Measurements from ENCODE around the gene IL36G.

Gene IL36G

DNA sequence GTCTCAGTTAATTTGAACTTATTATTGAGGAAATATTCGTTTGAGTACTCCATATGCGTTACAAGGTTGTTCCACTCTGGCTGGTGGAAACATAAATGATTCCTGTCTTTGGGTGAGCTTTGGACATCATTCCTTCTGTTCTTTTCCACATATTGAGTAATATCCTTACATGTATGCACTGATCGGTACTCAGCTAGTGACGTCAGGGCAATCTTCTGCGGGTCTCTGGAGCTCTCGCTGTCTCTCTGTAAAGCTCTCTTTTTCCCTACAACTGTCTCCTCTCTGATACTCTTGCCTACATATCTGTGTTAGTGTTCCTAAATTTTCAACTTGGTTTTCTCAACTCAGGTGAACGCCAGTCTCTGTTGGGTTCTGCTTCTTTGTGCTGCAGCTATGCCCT lies 23.4 kb upstream of the IL36G start:
- H2AFZ ChIP-seq (ENCODE audit: low read length) = no peak overlapping the region
- no peaks in the 10 kb centered on the region for H3K27me3 ChIP-seq (replicated peaks; ENCODE audit: insufficient read depth, low read length)
- H3K4me3 ChIP-seq (ENCODE audit: low read length) = no peak overlapping the region
- H3K4me2 ChIP-seq (ENCODE audit: low read depth, low read length) = no peak overlapping the region
- H3K9ac ChIP-seq (ENCODE audit: low read length) = no peak overlapping the region
- H3K9me3 ChIP-seq (replicated peaks; ENCODE audit: insufficient read depth, low read length) = no peaks in the 10 kb centered on the region
- no peak for DNase-seq
- TF ChIP-seq EZH2 (optimal IDR thresholded peaks at IDR 0.05; ENCODE audit: low read depth, low read length) = no peak
- TF ChIP-seq, protein P1, sequence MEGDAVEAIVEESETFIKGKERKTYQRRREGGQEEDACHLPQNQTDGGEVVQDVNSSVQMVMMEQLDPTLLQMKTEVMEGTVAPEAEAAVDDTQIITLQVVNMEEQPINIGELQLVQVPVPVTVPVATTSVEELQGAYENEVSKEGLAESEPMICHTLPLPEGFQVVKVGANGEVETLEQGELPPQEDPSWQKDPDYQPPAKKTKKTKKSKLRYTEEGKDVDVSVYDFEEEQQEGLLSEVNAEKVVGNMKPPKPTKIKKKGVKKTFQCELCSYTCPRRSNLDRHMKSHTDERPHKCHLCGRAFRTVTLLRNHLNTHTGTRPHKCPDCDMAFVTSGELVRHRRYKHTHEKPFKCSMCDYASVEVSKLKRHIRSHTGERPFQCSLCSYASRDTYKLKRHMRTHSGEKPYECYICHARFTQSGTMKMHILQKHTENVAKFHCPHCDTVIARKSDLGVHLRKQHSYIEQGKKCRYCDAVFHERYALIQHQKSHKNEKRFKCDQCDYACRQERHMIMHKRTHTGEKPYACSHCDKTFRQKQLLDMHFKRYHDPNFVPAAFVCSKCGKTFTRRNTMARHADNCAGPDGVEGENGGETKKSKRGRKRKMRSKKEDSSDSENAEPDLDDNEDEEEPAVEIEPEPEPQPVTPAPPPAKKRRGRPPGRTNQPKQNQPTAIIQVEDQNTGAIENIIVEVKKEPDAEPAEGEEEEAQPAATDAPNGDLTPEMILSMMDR (IDR thresholded peaks at IDR 0.05; ENCODE audit: low read length) = no peak
- no peak for TF ChIP-seq EZH2phosphoT487 (IDR thresholded peaks at IDR 0.05; ENCODE audit: low read length)
- no peaks in the 10 kb centered on the region for H3K4me1 ChIP-seq (ENCODE audit: low read length)
- no peaks in the 10 kb centered on the region for H4K20me1 ChIP-seq (ENCODE audit: insufficient read depth, low read length)
- no peaks in the 10 kb centered on the region for H3F3A ChIP-seq (ENCODE audit: insufficient read depth, low read length)
- no peaks in the 10 kb centered on the region for H3K36me3 ChIP-seq (replicated peaks; ENCODE audit: insufficient read depth, low read length)
- no peaks in the 10 kb centered on the region for H3K9me2 ChIP-seq (replicated peaks; ENCODE audit: insufficient read depth, low read length)
- no peak overlapping the region for H3K27ac ChIP-seq (ENCODE audit: low read length)
- H3K79me2 ChIP-seq (ENCODE audit: low read length) = no peaks in the 10 kb centered on the region

DNA sequence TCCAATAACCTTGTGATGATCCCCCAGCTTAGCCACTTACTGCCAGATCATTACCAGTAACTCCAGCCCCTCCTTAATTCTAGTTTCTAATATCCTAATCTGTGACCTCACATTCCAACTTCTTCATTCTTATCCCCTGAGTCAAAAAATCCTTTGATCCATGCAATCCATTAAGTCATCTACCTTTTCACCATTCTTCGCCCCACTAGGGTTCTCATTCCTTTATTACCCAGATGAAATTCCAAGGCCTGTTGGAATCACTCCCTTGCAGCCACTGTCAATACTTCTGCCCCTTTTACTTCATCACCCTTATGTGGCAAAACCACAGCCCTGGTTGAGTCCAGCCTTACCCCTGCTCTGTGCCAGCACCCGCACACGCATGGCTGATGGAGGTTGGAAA lies 20.3 kb upstream of the IL36G start:
- TF ChIP-seq, protein P1 (IDR thresholded peaks at IDR 0.05; ENCODE audit: low read length) = no peak
- TF ChIP-seq EZH2 (optimal IDR thresholded peaks at IDR 0.05; ENCODE audit: low read depth, low read length) (no peak), EZH2phosphoT487 (IDR thresholded peaks at IDR 0.05; ENCODE audit: low read length) (no peak)
- H3K9me2 ChIP-seq (replicated peaks; ENCODE audit: insufficient read depth, low read length) = no peaks in the 10 kb centered on the region
- H2AFZ ChIP-seq (ENCODE audit: low read length) = no peak overlapping the region
- DNase-seq = no peak
- H3K27ac ChIP-seq (ENCODE audit: low read length) = no peak overlapping the region
- no peaks in the 10 kb centered on the region for H3K36me3 ChIP-seq (replicated peaks; ENCODE audit: insufficient read depth, low read length)
- H3K4me2 ChIP-seq (ENCODE audit: low read depth, low read length) = no peak overlapping the region
- H3K27me3 ChIP-seq (replicated peaks; ENCODE audit: insufficient read depth, low read length) = no peaks in the 10 kb centered on the region
- H3K4me3 ChIP-seq (ENCODE audit: low read length) = no peak overlapping the region
- H3K9me3 ChIP-seq (replicated peaks; ENCODE audit: insufficient read depth, low read length) = no peaks in the 10 kb centered on the region
- H3K9ac ChIP-seq (ENCODE audit: low read length) = no peak overlapping the region
- H3K4me1 ChIP-seq (ENCODE audit: low read length) = peaks cover 15% of the 10 kb centered on the region
- no peaks in the 10 kb centered on the region for H3K79me2 ChIP-seq (ENCODE audit: low read length)
- H4K20me1 ChIP-seq (ENCODE audit: insufficient read depth, low read length) = no peaks in the 10 kb centered on the region
- no peaks in the 10 kb centered on the region for H3F3A ChIP-seq (ENCODE audit: insufficient read depth, low read length)

DNA sequence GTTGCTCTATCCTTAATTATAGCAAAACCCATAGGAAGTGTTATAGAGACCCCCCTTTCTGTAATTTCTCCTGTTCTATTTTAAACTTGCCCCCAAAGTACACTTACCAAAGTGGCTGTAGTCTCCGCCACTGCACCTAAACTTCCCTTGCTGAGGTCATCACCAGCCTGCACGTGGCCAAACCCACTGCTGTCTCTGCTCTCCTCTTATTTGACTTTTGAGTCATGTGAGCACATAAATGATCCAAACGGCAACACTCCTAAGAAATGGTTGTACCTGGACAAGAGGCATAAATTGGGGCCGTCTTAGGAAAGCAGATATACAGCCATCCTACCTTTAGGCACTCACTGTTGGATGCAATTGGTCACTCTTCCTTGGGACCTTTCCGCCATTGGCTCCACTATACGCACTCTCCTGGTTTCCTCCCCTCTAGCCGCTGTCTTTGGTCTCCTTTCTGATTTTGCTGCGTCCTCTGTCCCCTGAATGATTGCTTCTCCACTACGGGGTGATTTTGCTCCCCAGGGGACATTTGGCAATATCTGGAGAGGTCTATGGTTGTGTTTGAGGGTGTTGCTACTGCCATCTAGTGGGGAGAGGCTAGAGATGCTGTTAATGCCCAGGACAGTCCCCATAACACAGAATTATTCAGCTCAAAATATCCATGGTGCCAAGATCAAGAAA lies 19.2 kb upstream of the IL36G start:
- H2AFZ ChIP-seq (ENCODE audit: low read length) = no peak overlapping the region
- H3K4me2 ChIP-seq (ENCODE audit: low read depth, low read length) = no peak overlapping the region
- H3K79me2 ChIP-seq (ENCODE audit: low read length) = no peaks in the 10 kb centered on the region
- H3K9ac ChIP-seq (ENCODE audit: low read length) = no peak overlapping the region
- no peaks in the 10 kb centered on the region for H3F3A ChIP-seq (ENCODE audit: insufficient read depth, low read length)
- H3K4me3 ChIP-seq (ENCODE audit: low read length) = no peak overlapping the region
- no peak for TF ChIP-seq EZH2 (optimal IDR thresholded peaks at IDR 0.05; ENCODE audit: low read depth, low read length)
- TF ChIP-seq, protein P1 (IDR thresholded peaks at IDR 0.05; ENCODE audit: low read length) = peak; percentile 83
- H3K9me3 ChIP-seq (replicated peaks; ENCODE audit: insufficient read depth, low read length) = no peaks in the 10 kb centered on the region
- no peaks in the 10 kb centered on the region for H4K20me1 ChIP-seq (ENCODE audit: insufficient read depth, low read length)
- no peaks in the 10 kb centered on the region for H3K36me3 ChIP-seq (replicated peaks; ENCODE audit: insufficient read depth, low read length)
- no peaks in the 10 kb centered on the region for H3K27me3 ChIP-seq (replicated peaks; ENCODE audit: insufficient read depth, low read length)
- no peaks in the 10 kb centered on the region for H3K9me2 ChIP-seq (replicated peaks; ENCODE audit: insufficient read depth, low read length)
- DNase-seq = peak; percentile 58
- peaks cover 26% of the 10 kb centered on the region for H3K4me1 ChIP-seq (ENCODE audit: low read length)
- no peak overlapping the region for H3K27ac ChIP-seq (ENCODE audit: low read length)
